Gastroesophageal sphincter (tissue), 4 donors: ENCODE results near the gene RTCA. TPM values are rescaled to one million over a fixed set of nuclear protein-coding genes. Genes with fewer than 3 reads are reported as not detected.

Source experiments
- ATAC-seq: fragments of 150-250 bp; one replicate; pipeline ENCODE4 v1.9.1; 2016; ENCODE audit warnings: mild to moderate bottlenecking, moderate library complexity
- H3K27ac ChIP-seq, 4 donors: fragments of 200-600 bp; sonication (generic) in 3 of 4; 1 replicate in 3 of 4; 2 replicates in 1 of 4; pipeline ENCODE4 v1.5.1; 2016 to 2019
- H3K27me3 ChIP-seq: fragments of 200-600 bp; sonication (generic); one replicate; pipeline ENCODE4 v1.5.1; 2019
- H3K36me3 ChIP-seq, 2 donors: fragments of 200-600 bp; sonication (generic); one replicate each; pipeline ENCODE4 v1.5.1; 2019; ENCODE audit warnings: control low read depth in 1 of 2
- H3K4me1 ChIP-seq, 3 donors: fragments of 200-600 bp; sonication (generic); 1 replicate in 2 of 3; 2 replicates in 1 of 3; pipeline ENCODE4 v1.5.1; 2016 to 2019; ENCODE audit warnings: control low read depth in 2 of 3
- H3K4me3 ChIP-seq, 2 donors: fragments of 200-600 bp; sonication (generic); one replicate each; pipeline ENCODE4 v1.5.1; 2019; ENCODE audit warnings: mild to moderate bottlenecking in 1 of 2, moderate library complexity in 1 of 2
- H3K9me3 ChIP-seq, 3 donors: fragments of 200-600 bp; sonication (generic); one replicate each; pipeline ENCODE4 v1.5.1; 2017 to 2019; ENCODE audit warnings: control low read depth in 2 of 3
- EP300 ChIP-seq: sonication (generic); formaldehyde crosslinking; IDR thresholded peaks from one replicate; pipeline ENCODE4 v1.6.1; 2017; ENCODE audit warnings: antibody characterized with exemption, mild to moderate bottlenecking
- POLR2A ChIP-seq, 2 donors: fragments of 450-650 bp; IDR thresholded peaks; one replicate each; pipeline ENCODE4 v1.6.1; 2017; ENCODE audit warnings: antibody characterized with exemption in 2 of 2, mild to moderate bottlenecking in 2 of 2, moderate library complexity in 1 of 2
- POLR2AphosphoS5 ChIP-seq: sonication (generic); formaldehyde crosslinking; IDR thresholded peaks from one replicate; pipeline ENCODE4 v1.6.1; 2017; ENCODE audit warnings: antibody characterized with exemption
- WGBS, 2 donors: methylation state at CpG; one replicate each; pipeline ENCODE4 v1.1.5; 2018; ENCODE audit warnings: low coverage in 1 of 2; 5-methylcytosine and 5-hydroxymethylcytosine counted together
- total RNA-seq, 4 donors: library from RNA; depleted of rRNA; stranded (reverse); fragments of >200 nt; gene quantifications; one replicate each; pipeline ENCODE4 v1.1.0, GENCODE V29; 2016
- TF ChIP-seq, protein P1 (sequence below), 4 experiments: fragments of 200-600 bp in 2 of 4; fragments of 450-650 bp in 2 of 4; sonication (generic) in 1 of 4; IDR thresholded peaks; one replicate each; pipeline ENCODE4 v1.5.1; 2017 to 2019; ENCODE audit warnings: antibody characterized with exemption in 4 of 4, mild to moderate bottlenecking in 2 of 4, moderate library complexity in 2 of 4

RTCA gene
- total RNA-seq, 4 donors from 2014 or later, result 13.2 to 27.1 (median 17.7) TPM

DNA sequence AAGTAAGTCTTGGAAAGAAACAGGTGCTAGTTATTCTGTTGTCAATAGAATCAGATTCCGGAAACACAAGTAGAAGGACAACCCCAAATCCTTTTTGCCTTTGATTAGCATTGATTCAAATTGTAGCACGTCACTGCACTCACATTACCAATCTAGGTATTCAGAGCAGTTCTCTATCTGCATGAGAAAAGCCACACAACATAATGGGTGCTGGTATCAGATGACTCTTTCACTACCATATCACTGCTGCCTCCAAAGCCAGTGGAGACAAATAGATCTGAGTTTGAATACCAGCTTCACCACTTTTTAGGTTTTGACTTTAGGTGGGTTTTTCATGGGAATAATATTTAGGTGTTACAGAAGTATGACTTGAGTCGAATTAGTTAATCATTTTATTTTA lies 38.9 kb downstream of the RTCA start:
- 71 to 93% methylated on average over 2 to 3 of the region's 3 CpGs for WGBS, 2 donors
- no peaks in the 10 kb centered on the region for H3K36me3 ChIP-seq

DNA sequence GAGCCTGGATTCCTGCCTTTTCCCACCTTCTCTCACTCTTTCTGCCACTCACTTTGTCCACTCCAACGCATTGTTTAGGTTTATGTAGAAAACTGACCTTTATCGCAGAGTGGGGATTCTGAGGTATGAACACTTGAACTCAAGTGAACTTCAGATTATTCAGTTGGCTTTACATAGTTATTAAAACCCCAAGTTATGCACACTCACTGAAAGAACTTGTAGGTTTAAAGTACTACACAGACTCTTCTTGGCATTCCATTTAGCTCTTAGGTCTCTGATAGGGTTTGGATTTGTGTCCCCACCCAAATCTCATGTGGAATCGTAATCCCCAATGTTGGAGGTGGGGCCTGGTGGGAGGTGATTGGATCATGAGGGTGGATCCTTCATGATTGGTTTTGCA lies 39.9 kb downstream of the RTCA start:
- TF ChIP-seq, protein P1, sequence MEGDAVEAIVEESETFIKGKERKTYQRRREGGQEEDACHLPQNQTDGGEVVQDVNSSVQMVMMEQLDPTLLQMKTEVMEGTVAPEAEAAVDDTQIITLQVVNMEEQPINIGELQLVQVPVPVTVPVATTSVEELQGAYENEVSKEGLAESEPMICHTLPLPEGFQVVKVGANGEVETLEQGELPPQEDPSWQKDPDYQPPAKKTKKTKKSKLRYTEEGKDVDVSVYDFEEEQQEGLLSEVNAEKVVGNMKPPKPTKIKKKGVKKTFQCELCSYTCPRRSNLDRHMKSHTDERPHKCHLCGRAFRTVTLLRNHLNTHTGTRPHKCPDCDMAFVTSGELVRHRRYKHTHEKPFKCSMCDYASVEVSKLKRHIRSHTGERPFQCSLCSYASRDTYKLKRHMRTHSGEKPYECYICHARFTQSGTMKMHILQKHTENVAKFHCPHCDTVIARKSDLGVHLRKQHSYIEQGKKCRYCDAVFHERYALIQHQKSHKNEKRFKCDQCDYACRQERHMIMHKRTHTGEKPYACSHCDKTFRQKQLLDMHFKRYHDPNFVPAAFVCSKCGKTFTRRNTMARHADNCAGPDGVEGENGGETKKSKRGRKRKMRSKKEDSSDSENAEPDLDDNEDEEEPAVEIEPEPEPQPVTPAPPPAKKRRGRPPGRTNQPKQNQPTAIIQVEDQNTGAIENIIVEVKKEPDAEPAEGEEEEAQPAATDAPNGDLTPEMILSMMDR (IDR thresholded peaks at IDR 0.05), result no peak
- Histone ChIP-seq H3K36me3 (no peaks in the 10 kb centered on the region), H3K9me3 (no peaks in the 10 kb centered on the region), H3K4me3 (no peak overlapping the region), H3K27ac (no peak overlapping the region), H3K4me1 (no peaks in the 10 kb centered on the region), H3K27me3 (no peaks in the 10 kb centered on the region)
- 92 to 93% methylated on average over 2 to 3 of the region's 3 CpGs for WGBS, 2 donors
- ATAC-seq, result no peak

More for the DNA sequence above, 38.9 kb downstream of the RTCA start:
- Histone ChIP-seq H3K27me3 (no peaks in the 10 kb centered on the region), H3K27ac (no peak overlapping the region), H3K4me3 (no peak overlapping the region), H3K4me1 (no peaks in the 10 kb centered on the region), H3K9me3 (no peaks in the 10 kb centered on the region)
- no peak for ATAC-seq
- no peak for TF ChIP-seq EP300
- TF ChIP-seq, protein P1 (IDR thresholded peaks at IDR 0.05), result no peak
- TF ChIP-seq POLR2AphosphoS5, result no peak
- no peak for TF ChIP-seq POLR2A (IDR thresholded peaks at IDR 0.05)

DNA sequence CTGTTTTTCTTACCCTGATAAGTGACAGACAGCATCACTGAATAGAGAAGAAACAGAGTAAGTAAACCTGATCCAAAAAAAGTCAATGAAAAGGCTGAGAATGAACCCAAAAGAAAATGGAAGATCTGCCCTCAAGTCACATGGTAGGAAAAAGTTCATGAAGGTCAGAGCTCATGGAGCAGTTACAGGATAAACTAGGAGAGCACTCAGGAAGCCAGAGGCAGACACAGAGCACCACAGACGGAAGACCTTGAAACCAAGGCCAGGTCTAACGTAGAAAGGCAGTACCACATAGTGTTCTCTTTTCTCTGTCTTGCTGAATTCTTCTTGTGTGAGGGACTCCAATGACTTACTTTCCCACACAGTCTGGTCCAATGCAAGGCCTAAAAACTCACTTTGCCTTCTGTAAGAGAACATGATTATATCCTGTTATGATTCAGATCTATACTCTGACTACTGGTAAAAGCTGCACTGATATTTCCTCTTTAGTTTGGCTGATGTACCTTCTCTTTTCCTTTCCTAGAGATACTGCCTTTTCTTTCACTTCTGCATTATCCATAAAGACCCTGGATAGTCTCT lies 40.8 kb downstream of the RTCA start:
- Histone ChIP-seq H3K27me3 (no peaks in the 10 kb centered on the region), H3K4me3 (no peak overlapping the region), H3K27ac (no peak overlapping the region), H3K4me1 (no peaks in the 10 kb centered on the region), H3K9me3 (no peaks in the 10 kb centered on the region), H3K36me3 (no peaks in the 10 kb centered on the region)
- ATAC-seq, result no peak
- WGBS, 2 donors, result 86 to 100% methylated on average over 1 to 2 of the region's 2 CpGs
- TF ChIP-seq, protein P1 (IDR thresholded peaks at IDR 0.05), result no peak
- no peak for TF ChIP-seq POLR2AphosphoS5
- no peak for TF ChIP-seq POLR2A (IDR thresholded peaks at IDR 0.05)
- TF ChIP-seq EP300, result no peak

DNA sequence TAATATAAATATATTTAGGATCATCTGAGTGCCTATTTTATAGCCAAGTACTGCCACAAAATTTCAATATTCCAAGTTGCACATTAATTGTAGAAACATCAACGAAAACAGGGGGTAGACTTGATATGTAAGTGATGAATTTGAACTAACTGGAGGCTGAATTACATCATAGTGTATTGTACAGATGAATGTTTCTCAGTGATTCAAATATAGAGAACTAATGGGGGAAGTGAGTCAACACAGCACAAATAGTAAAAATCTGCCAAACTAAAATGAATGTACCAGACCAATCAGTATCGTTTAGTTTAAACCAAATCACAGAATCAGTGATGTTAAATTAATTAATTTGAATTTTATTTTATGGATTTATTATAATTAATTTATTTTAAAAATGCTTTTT lies 42.8 kb downstream of the RTCA start:
- Histone ChIP-seq H3K4me1 (no peaks in the 10 kb centered on the region), H3K36me3 (no peaks in the 10 kb centered on the region), H3K4me3 (no peak overlapping the region), H3K27ac (no peak overlapping the region), H3K9me3 (no peaks in the 10 kb centered on the region), H3K27me3 (no peaks in the 10 kb centered on the region)
- ATAC-seq, result no peak
- TF ChIP-seq, protein P1 (IDR thresholded peaks at IDR 0.05), result no peak
- no peak for TF ChIP-seq EP300
- no peak for TF ChIP-seq POLR2A (IDR thresholded peaks at IDR 0.05)
- no peak for TF ChIP-seq POLR2AphosphoS5
- 59 to 80% methylated on average over 2 of the region's 2 CpGs for WGBS, 2 donors

DNA sequence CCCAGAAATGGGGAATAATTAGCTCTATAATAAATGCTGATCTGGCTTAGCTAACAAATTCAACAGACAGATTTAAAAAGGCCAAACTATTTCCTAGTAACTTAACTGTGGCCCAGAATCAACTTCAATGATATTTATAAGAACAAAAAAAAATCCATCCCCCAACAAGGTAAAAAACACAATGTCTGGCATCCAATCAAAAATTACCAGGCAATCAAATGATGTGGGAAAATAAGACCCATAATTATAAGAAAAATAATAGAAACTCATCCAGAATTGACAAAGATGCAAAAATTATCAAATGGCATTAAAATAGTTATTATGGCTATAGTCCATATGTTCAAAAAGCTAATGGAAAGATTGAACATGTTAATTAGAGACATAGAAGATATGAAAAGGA lies 43.8 kb downstream of the RTCA start:
- TF ChIP-seq POLR2AphosphoS5 (no peak), POLR2A (IDR thresholded peaks at IDR 0.05) (no peak), EP300 (no peak)
- TF ChIP-seq, protein P1 (IDR thresholded peaks at IDR 0.05), result no peak
- Histone ChIP-seq H3K36me3 (no peaks in the 10 kb centered on the region), H3K4me3 (no peak overlapping the region), H3K27ac (no peak overlapping the region), H3K4me1 (no peaks in the 10 kb centered on the region), H3K27me3 (no peaks in the 10 kb centered on the region), H3K9me3 (no peaks in the 10 kb centered on the region)
- no peak for ATAC-seq
